Breast epithelium (tissue), 4 donors: ENCODE results near the gene KLHL29. TPM values are rescaled to one million over a fixed set of nuclear protein-coding genes. Genes with fewer than 3 reads are reported as not detected.

Experiments
- DNase-seq, 2 donors: peaks; one replicate each; pipeline ENCODE4 v3.0.0-alpha.2; 2019; ENCODE audit warnings: low spot score in 2 of 2
- H3K27ac ChIP-seq, 2 donors: fragments of 200-600 bp; sonication (generic) in 1 of 2; one replicate each; pipeline ENCODE4 v1.5.1; 2016 to 2019; ENCODE audit warnings: mild to moderate bottlenecking in 1 of 2
- H3K27me3 ChIP-seq, 2 donors: fragments of 200-600 bp; sonication (generic) in 1 of 2; one replicate each; pipeline versions ENCODE4 v1.5.1 to v1.6.0; 2017 to 2019; ENCODE audit warnings: control low read depth in 1 of 2, mild to moderate bottlenecking in 1 of 2
- H3K36me3 ChIP-seq: fragments of 200-600 bp; one replicate; pipeline ENCODE4 v1.5.1; 2019
- H3K4me1 ChIP-seq, 2 donors: fragments of 200-600 bp; sonication (generic); one replicate each; pipeline ENCODE4 v1.5.1; 2016 to 2019; ENCODE audit warnings: control low read depth in 1 of 2
- H3K4me3 ChIP-seq, 3 donors: fragments of 200-600 bp; sonication (generic); 1 replicate in 2 of 3; 2 replicates in 1 of 3; pipeline ENCODE4 v1.5.1; 2016 to 2019; ENCODE audit warnings: mild to moderate bottlenecking in 3 of 3, moderate library complexity in 2 of 3
- H3K9me3 ChIP-seq, 2 donors: fragments of 200-600 bp; sonication (generic) in 1 of 2; one replicate each; pipeline ENCODE4 v1.5.1; 2016 to 2019; ENCODE audit warnings: control low read depth in 1 of 2
- CTCF ChIP-seq, 3 donors: fragments of 450-650 bp; IDR thresholded peaks; one replicate each; pipeline ENCODE4 v1.5.1; 2016 to 2017; ENCODE audit warnings: antibody characterized with exemption in 3 of 3, mild to moderate bottlenecking in 3 of 3, moderate library complexity in 3 of 3
- POLR2A ChIP-seq: fragments of 450-650 bp; IDR thresholded peaks from one replicate; pipeline ENCODE4 v1.6.1; 2016; ENCODE audit warnings: antibody characterized with exemption, mild to moderate bottlenecking, moderate library complexity
- POLR2AphosphoS5 ChIP-seq, 3 donors: sonication (generic); formaldehyde crosslinking; IDR thresholded peaks; one replicate each; pipeline ENCODE4 v1.6.1; 2017; ENCODE audit warnings: antibody characterized with exemption in 3 of 3
- intact Hi-C: fragments of 100-400 bp; cut with DNase I; formaldehyde crosslinking; loops from one replicate; pipeline ENCODE4 v1.15.1; 2023; ENCODE audit warnings: low total_unique reads
- total RNA-seq, 3 donors: library from RNA; depleted of rRNA; stranded (reverse); fragments of >200 nt; gene quantifications; one replicate each; pipeline ENCODE4 v1.1.0, GENCODE V29; 2016

Gene KLHL29
- total RNA-seq, 3 donors from 2014 or later, result 4.5 to 20.9 (median 14.7) TPM

DNA sequence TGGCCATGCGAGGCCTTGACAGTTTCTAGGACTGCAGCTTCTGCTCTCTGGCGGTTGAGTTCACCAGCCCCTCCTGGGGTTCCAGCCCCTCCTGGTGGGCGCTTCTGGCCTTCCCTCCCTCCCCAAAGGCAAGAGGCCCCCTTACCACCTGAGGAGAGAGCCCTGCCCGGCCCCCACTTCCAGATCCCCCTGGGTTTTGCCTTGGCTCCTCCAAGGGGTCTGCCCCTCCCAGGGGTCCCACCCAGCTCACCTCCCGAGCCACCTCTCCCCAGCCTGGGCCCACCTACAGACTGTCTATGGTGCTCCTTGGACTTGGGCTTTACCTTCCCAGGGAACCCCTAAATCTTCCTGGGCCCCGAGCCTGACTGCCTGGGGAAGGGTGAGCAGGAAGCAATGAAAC lies 277.5 kb downstream of the KLHL29 start:
- Histone ChIP-seq H3K36me3 (no peaks in the 10 kb centered on the region), H3K27me3 (no peaks in the 10 kb centered on the region), H3K4me1 (no peaks in the 10 kb centered on the region), H3K4me3 (no peak overlapping the region), H3K27ac (no peak overlapping the region), H3K9me3 (no peaks in the 10 kb centered on the region)
- no peak for DNase-seq
- intact Hi-C loops, result no loop called here
- no peak for TF ChIP-seq POLR2A
- TF ChIP-seq CTCF (IDR thresholded peaks at IDR 0.05), result no peak
- no peak for TF ChIP-seq POLR2AphosphoS5 (IDR thresholded peaks at IDR 0.05)

DNA sequence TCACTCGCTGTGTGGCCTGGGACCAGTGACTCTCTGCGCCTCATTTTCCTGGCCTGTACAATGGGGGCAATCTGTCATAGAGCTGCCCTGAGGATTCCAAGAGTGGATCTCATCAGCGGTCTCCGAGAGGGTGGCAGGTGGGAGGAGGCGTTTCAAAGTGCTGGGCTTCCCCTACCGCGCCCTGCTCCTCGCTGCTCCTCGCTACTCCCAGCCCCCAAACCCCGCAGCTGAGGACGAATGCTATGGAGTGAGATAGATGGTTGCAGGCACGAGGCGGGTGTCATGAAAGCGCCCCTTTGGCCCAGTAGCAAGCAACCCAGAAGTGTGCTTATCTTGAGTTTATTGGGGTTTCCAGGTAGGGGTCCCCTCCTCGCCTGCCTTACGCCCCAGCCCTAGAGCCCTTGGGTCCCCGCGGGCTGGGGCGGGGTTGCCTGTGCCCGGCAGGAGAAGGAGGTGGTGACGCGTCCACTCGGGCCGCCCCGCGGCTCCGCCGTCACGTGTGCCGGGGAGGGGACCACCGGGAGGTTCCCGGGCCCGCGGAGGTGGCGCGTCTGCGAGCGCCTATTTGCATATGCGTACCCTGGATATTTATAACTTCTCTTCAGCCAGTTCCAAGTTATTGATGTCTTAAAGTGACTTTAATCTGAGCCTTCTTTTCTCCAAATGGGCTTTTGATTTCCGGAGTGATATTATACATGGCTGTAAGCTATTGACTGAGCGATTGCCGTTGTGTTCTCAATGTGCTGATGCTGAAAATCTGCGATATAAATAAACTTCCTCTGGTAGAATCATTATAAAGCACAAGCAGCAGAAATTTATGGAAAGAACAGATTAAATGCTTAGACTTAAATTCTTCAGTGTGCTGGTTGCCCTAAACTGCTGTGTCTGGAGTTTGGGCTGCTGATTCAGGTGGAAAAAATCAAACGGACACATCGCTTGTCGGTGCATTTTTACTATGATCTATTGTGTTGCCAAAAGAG lies 278.3 kb downstream of the KLHL29 start:
- H3K4me3 ChIP-seq, result peak overlapping the region; percentile 20 to 55 (median 30)
- intact Hi-C loops, result no loop called here
- H3K9me3 ChIP-seq, result no peaks in the 10 kb centered on the region
- TF ChIP-seq POLR2AphosphoS5 (IDR thresholded peaks at IDR 0.05) (no peak), POLR2A (no peak), CTCF (IDR thresholded peaks at IDR 0.05) (no peak)
- no peak for DNase-seq
- H3K4me1 ChIP-seq, result no peaks in the 10 kb centered on the region
- H3K27ac ChIP-seq, result no peak overlapping the region
- H3K27me3 ChIP-seq, result no peaks in the 10 kb centered on the region
- no peaks in the 10 kb centered on the region for H3K36me3 ChIP-seq

DNA sequence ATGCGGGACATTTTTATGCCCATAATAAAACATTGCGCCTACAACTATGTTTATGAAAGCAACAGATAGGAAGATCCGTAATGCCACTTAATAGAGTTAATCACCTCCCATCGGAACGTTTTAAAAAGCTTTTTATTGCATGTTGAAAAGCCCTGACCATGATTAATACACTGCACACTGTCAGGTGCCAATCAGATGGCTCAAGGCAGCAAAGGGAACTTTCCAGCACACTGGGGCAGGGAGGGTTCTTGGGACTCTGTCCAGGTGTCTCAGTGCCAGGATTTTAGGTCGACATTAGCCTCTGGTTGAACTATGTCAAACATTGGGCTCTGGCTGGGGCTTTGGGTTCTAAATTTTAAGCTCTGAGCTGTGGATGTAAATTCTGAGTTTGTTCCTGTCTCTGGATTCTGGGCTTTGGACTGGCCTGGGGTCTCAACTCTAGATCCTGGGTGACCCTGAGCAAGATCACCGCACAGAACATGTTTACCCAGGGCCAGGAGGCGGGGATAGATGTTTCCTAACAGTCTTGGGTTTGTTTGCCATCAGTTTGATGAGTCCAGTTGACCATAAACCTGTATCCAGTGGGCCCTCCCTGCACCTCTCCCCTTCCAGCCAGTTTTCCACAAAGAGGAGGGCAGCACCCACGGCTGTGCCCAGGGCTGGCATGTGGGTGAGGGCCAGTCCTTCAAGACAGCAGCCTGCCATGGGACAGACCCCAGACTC lies 279.2 kb downstream of the KLHL29 start:
- TF ChIP-seq POLR2AphosphoS5 (IDR thresholded peaks at IDR 0.05) (no peak), CTCF (IDR thresholded peaks at IDR 0.05) (no peak), POLR2A (no peak)

GRCh38 chr2:23666241-23666979 lies 281.4 kb downstream of the KLHL29 start:
- Histone ChIP-seq H3K4me1 (peaks cover 0 to 15% of the 10 kb centered on the region in 2 donors), H3K27ac (no peak overlapping the region), H3K27me3 (no peaks in the 10 kb centered on the region), H3K36me3 (no peaks in the 10 kb centered on the region), H3K9me3 (no peaks in the 10 kb centered on the region), H3K4me3 (no peak overlapping the region)
- no peak for DNase-seq
- intact Hi-C loops, result no loop called here
- no peak for TF ChIP-seq POLR2A
- no peak for TF ChIP-seq CTCF (IDR thresholded peaks at IDR 0.05)
- no peak for TF ChIP-seq POLR2AphosphoS5 (IDR thresholded peaks at IDR 0.05)

More for the DNA sequence above, 279.2 kb downstream of the KLHL29 start:
- intact Hi-C loops, result loop anchor here (1.0 kb wide), 1 partner anchor 18 kb away; no protein-coding TSS in a partner anchor
- Histone ChIP-seq H3K4me3 (no peak overlapping the region), H3K36me3 (no peaks in the 10 kb centered on the region), H3K27me3 (no peaks in the 10 kb centered on the region), H3K27ac (no peak overlapping the region), H3K4me1 (peaks cover 0 to 5% of the 10 kb centered on the region in 2 donors), H3K9me3 (no peaks in the 10 kb centered on the region)
- no peak for DNase-seq
